ENCODE measurements around the gene GALNT2. TPM values are rescaled to one million over a fixed set of nuclear protein-coding genes. Genes with fewer than 3 reads are reported as not detected.

GALNT2 gene
- total and polyA plus RNA-seq, 2 of the 4 experiments (the other 2 are of a cell fraction): 50.4 to 189 TPM

DNA sequence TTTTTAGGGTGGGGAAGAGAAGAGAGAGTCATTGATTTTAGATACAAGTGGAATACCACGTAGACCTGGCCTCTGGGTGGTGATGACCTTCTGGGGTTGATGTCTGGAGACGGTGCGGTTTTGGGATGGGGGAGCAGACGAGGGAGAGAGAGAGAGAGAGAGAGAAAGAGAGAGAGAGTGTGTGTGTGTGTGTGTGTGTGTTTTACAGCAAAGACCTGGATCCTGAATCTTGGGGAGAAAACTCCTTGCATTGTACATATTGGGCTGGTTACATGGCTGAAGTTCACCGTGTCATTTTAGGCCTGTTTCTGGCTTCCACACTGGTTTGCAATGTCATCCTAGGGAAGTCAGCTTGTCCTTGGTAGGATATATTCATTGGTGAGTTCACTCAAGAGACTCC, 89.0 kb downstream of the GALNT2 start:
- H4K20me1 ChIP-seq (ENCODE audit: insufficient read depth, low read length): peaks cover 67% of the 10 kb centered on the region
- H4K91ac ChIP-seq (ENCODE audit: insufficient read depth, low read depth, low read length): no peak overlapping the region
- no peak overlapping the region for H3K14ac ChIP-seq (replicated peaks; ENCODE audit: low read depth, low read length)
- DNase-seq: no peak
- H3K4me2 ChIP-seq (ENCODE audit: low read depth, low read length): no peak overlapping the region
- no peak overlapping the region for H3K9ac ChIP-seq (ENCODE audit: low read depth, low read length)
- H4K8ac ChIP-seq (ENCODE audit: low read depth in 2 of 2, low read length in 2 of 2): no peak overlapping the region
- H3K27me3 ChIP-seq (ENCODE audit: control insufficient read depth, insufficient read depth, low read length): no peaks in the 10 kb centered on the region
- dilution Hi-C loops (cut with HindIII; ENCODE audit: low sequenced_read_pairs, unreplicated experiment) (no loop called here), in situ Hi-C loops (cut with MboI; ENCODE audit: low sequenced_read_pairs) (no loop called here), intact Hi-C loops (cut with micrococcal nuclease) (no loop called here)
- H2BK20ac ChIP-seq (ENCODE audit: low read depth, low read length): no peak overlapping the region
- no peak overlapping the region for H4K5ac ChIP-seq (ENCODE audit: low read depth, low read length)
- H2BK5ac ChIP-seq (ENCODE audit: low read depth, low read length, poor library complexity, severe bottlenecking): no peak overlapping the region
- H2AK9ac ChIP-seq (replicated peaks; ENCODE audit: low read depth, low read length, poor library complexity): no peak overlapping the region
- H3K9me3 ChIP-seq (ENCODE audit: control insufficient read depth, insufficient read depth, low read length): no peaks in the 10 kb centered on the region
- H3K9me1 ChIP-seq (ENCODE audit: insufficient read depth, low read length): peaks cover 19% of the 10 kb centered on the region
- CTCF ChIA-PET: no interaction called here
- no CpG with 5 or more reads among the region's 5 CpGs for WGBS, 2 experiments (ENCODE audit: extremely low coverage in 2 of 2, insufficient read length in 1 of 2)
- no peaks in the 10 kb centered on the region for H3K36me3 ChIP-seq (ENCODE audit: control insufficient read depth, insufficient read depth, low read length)
- no peak for ATAC-seq (ENCODE audit: low read depth)
- BruUV-seq (replicated peaks): no TSS peak
- H3K27ac ChIP-seq (ENCODE audit: insufficient read depth, low read length): no peak overlapping the region
- H3K4me1 ChIP-seq (ENCODE audit: control insufficient read depth, insufficient read depth, low read length): peaks cover 12% of the 10 kb centered on the region
- H2AFZ ChIP-seq (replicated peaks; ENCODE audit: low read length, poor library complexity): no peak overlapping the region
- POLR2A ChIA-PET (ENCODE audit: unreplicated experiment): no interaction called here
- no peak overlapping the region for H3K23ac ChIP-seq (ENCODE audit: low read depth, low read length)
- H2BK15ac ChIP-seq (ENCODE audit: low read depth, low read length): no peak overlapping the region
- no peak overlapping the region for H2AK5ac ChIP-seq (ENCODE audit: low read depth, low read length)
- no peak overlapping the region for H3K4me3 ChIP-seq (ENCODE audit: insufficient read depth, low read depth, low read length)
- no peak overlapping the region for H3K18ac ChIP-seq (ENCODE audit: low read depth, low read length)
- TF ChIP-seq MAZ (IDR thresholded peaks at IDR 0.05; ENCODE audit: borderline replicate concordance, low read depth, low read length) (no peak), NFE2L2 (IDR thresholded peaks at IDR 0.05; ENCODE audit: low read depth, low read length) (no peak), FOS (IDR thresholded peaks at IDR 0.05; ENCODE audit: low read depth, low read length) (no peak), POLR2A (IDR thresholded peaks at IDR 0.05; ENCODE audit: low read depth, low read length) (no peak), RCOR1 (IDR thresholded peaks at IDR 0.05; ENCODE audit: insufficient replicate concordance, low read length) (no peak)
- TF ChIP-seq, protein P1, sequence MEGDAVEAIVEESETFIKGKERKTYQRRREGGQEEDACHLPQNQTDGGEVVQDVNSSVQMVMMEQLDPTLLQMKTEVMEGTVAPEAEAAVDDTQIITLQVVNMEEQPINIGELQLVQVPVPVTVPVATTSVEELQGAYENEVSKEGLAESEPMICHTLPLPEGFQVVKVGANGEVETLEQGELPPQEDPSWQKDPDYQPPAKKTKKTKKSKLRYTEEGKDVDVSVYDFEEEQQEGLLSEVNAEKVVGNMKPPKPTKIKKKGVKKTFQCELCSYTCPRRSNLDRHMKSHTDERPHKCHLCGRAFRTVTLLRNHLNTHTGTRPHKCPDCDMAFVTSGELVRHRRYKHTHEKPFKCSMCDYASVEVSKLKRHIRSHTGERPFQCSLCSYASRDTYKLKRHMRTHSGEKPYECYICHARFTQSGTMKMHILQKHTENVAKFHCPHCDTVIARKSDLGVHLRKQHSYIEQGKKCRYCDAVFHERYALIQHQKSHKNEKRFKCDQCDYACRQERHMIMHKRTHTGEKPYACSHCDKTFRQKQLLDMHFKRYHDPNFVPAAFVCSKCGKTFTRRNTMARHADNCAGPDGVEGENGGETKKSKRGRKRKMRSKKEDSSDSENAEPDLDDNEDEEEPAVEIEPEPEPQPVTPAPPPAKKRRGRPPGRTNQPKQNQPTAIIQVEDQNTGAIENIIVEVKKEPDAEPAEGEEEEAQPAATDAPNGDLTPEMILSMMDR (conservative IDR thresholded peaks at IDR 0.05; ENCODE audit: low read depth, low read length): no peak
- H2BK120ac ChIP-seq (ENCODE audit: low read depth, low read length): no peak overlapping the region
- H3K4ac ChIP-seq (ENCODE audit: low read depth, low read length): no peak overlapping the region
- H3K79me1 ChIP-seq (ENCODE audit: low read depth in 1 of 2, low read length in 2 of 2): peaks cover 49 to 87% of the 10 kb centered on the region in 2 experiments
- no peak overlapping the region for H3K56ac ChIP-seq (ENCODE audit: extremely low read depth, insufficient read depth, low read length)

All from IMR-90 (cell line).